ENCODE measurements around the gene ALKBH7. TPM values are rescaled to one million over a fixed set of nuclear protein-coding genes. Genes with fewer than 3 reads are reported as not detected.

Gene ALKBH7
- total and polyA plus RNA-seq, 2 of the 13 experiments (the other 11 are each of a cell fraction or from before 2014, with no cell fraction given): 29.6 to 45.9 TPM

GRCh38 chr19:6393074-6393982 is 20.7 kb downstream of the ALKBH7 start, which contains the start of gene GTF2F1 (continued):
- peak; percentile 44; the same call in 1 of the 2 replicates for TF ChIP-seq HNF1B (CRISPR knock-in tag; IDR thresholded peaks at IDR 0.05)
- TF ChIP-seq POLR2AphosphoS5 (IDR thresholded peaks at IDR 0.05; ENCODE audit: low read depth, low read length): peak; percentile 76
- TF ChIP-seq DR1 (CRISPR knock-in tag; IDR thresholded peaks at IDR 0.05): peak; percentile 31; the same call in 1 of the 2 replicates
- TF ChIP-seq ZBTB39 (CRISPR knock-in tag; IDR thresholded peaks at IDR 0.05): peak; percentile 31; the same call in 1 of the 2 replicates
- TF ChIP-seq ZMAT5 (CRISPR knock-in tag; IDR thresholded peaks at IDR 0.05; ENCODE audit: borderline replicate concordance, low read depth): no peak
- TF ChIP-seq STAT6 (CRISPR knock-in tag; IDR thresholded peaks at IDR 0.05; ENCODE audit: borderline replicate concordance): no peak
- TF ChIP-seq ZNF660 (CRISPR knock-in tag; IDR thresholded peaks at IDR 0.05; ENCODE audit: borderline replicate concordance, low read depth): no peak
- TF ChIP-seq RCOR2 (CRISPR knock-in tag; IDR thresholded peaks at IDR 0.05): no peak
- peak; percentile 98 for TF ChIP-seq SAP130 (CRISPR knock-in tag; IDR thresholded peaks at IDR 0.05; ENCODE audit: low read depth)
- TF ChIP-seq JUND (CRISPR knock-in tag; IDR thresholded peaks at IDR 0.05): no peak
- TF ChIP-seq ZNF367 (CRISPR knock-in tag; IDR thresholded peaks at IDR 0.05; ENCODE audit: borderline replicate concordance): peak; percentile 58; the same call in 1 of the 2 replicates
- TF ChIP-seq ZBTB46 (CRISPR knock-in tag; IDR thresholded peaks at IDR 0.05; ENCODE audit: borderline replicate concordance): no peak
- peak; percentile 68; the same call in 1 of the 2 replicates for TF ChIP-seq PRDM10 (CRISPR knock-in tag; IDR thresholded peaks at IDR 0.05; ENCODE audit: low read depth)
- peak; percentile 52 to 70; a peak in 3 of 4 replicates for TF ChIP-seq POLR2A (IDR thresholded peaks at IDR 0.05; ENCODE audit: insufficient read depth in 1 of 2, low read depth in 2 of 2, low read length in 2 of 2)
